Neutrophil (primary cell): Measurements from ENCODE around the gene TRIP10.

Source experiments
- H3K27ac ChIP-seq: fragments of 200-600 bp; sonication (generic); 2 replicates; pipeline ENCODE4 v1.5.1; 2016; ENCODE audit warnings: mild to moderate bottlenecking, moderate library complexity
- H3K27me3 ChIP-seq: fragments of 200-600 bp; sonication (generic); 2 replicates; pipeline ENCODE4 v1.6.0; 2016; ENCODE audit warnings: mild to moderate bottlenecking
- H3K36me3 ChIP-seq: fragments of 200-600 bp; sonication (generic); 2 replicates; pipeline ENCODE4 v1.5.1; 2017
- H3K4me1 ChIP-seq, 2 experiments: fragments of 200-600 bp in 1 of 2; sonication (generic) in 1 of 2; 1 replicate in 1 of 2; 2 replicates in 1 of 2; pipeline versions ENCODE4 v1.5.1 to v1.6.1; 2013 to 2016; ENCODE audit warnings: low read depth in 1 of 2, low read length in 1 of 2, mild to moderate bottlenecking in 1 of 2, moderate library complexity in 1 of 2; ENCODE audit not compliant: control insufficient read depth in 1 of 2, insufficient read depth in 1 of 2
- H3K4me3 ChIP-seq, 2 experiments: fragments of 200-600 bp in 1 of 2; sonication (generic) in 1 of 2; 1 replicate in 1 of 2; 2 replicates in 1 of 2; pipeline ENCODE4 v1.5.1; 2013 to 2016; ENCODE audit warnings: low read depth in 1 of 2, low read length in 1 of 2, mild to moderate bottlenecking in 1 of 2, moderate library complexity in 1 of 2
- H3K9me3 ChIP-seq: fragments of 200-600 bp; sonication (generic); 2 replicates; pipeline ENCODE4 v1.5.1; 2016
- TF ChIP-seq, protein P1 (sequence below): fragments of 200-600 bp; sonication (generic); IDR thresholded peaks from 2 replicates; pipeline ENCODE4 v1.5.1; 2016; ENCODE audit warnings: antibody characterized with exemption

Gene TRIP10

DNA sequence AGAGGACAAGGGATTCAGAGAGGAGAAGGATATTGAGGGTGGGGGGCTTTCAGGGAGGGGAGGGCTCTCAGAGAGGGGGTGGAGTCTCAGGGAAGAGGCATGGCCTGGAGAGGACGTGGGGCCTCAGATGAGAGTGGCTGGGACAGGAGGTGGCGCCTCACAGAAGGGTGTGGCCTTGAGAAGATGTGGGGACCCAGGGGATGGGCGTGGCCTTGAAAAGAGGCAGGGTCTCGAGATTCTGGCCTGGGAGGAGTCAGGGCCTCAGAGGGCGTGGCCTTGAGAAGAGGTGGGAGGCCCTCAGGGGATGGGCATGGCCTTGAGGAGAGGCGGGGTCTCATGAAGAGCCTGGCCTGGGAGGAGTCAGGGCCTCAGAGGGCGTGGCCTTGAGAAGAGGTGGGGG lies 45.8 kb upstream of the TRIP10 start:
- Histone ChIP-seq H3K27me3 (peaks cover 20% of the 10 kb centered on the region), H3K4me1 (no peaks in the 10 kb centered on the region), H3K9me3 (no peaks in the 10 kb centered on the region), H3K4me3 (no peak overlapping the region), H3K36me3 (no peaks in the 10 kb centered on the region), H3K27ac (no peak overlapping the region)
- TF ChIP-seq, protein P1, sequence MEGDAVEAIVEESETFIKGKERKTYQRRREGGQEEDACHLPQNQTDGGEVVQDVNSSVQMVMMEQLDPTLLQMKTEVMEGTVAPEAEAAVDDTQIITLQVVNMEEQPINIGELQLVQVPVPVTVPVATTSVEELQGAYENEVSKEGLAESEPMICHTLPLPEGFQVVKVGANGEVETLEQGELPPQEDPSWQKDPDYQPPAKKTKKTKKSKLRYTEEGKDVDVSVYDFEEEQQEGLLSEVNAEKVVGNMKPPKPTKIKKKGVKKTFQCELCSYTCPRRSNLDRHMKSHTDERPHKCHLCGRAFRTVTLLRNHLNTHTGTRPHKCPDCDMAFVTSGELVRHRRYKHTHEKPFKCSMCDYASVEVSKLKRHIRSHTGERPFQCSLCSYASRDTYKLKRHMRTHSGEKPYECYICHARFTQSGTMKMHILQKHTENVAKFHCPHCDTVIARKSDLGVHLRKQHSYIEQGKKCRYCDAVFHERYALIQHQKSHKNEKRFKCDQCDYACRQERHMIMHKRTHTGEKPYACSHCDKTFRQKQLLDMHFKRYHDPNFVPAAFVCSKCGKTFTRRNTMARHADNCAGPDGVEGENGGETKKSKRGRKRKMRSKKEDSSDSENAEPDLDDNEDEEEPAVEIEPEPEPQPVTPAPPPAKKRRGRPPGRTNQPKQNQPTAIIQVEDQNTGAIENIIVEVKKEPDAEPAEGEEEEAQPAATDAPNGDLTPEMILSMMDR = no peak

DNA sequence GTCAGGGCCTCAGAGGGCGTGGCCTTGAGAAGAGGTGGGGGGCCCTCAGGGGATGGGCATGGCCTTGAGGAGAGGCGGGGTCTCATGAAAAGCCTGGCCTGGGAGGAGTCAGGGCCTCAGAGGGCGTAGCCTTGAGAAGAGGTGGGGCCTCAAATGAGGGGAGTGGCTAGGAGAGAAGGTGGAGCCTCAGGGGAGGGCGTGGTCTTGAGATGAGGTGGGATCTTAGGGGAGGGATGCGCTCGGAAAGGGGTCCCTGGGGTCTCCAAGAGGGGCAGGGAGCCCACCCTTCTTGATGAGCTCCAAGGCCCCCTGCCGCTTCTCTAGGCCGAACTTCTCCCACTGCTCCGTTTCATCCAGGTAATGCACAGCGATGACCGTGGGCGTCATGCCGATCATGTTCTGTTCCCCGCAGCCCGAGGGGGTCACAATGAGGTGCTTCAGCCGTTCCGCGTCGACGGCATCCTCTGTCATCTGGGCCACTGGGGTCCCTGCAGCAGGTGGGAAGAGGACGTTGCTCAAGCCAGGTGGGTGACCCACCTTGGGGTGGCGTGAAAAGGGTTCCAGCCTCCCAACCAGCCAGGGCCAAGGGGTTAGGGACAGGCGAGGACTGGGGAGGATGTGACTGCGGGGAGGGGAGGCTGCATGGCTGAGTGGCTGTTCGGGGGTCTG lies 45.2 kb upstream of the TRIP10 start:
- H3K27ac ChIP-seq = no peak overlapping the region
- H3K4me1 ChIP-seq = no peaks in the 10 kb centered on the region
- H3K36me3 ChIP-seq = no peaks in the 10 kb centered on the region
- H3K9me3 ChIP-seq = no peaks in the 10 kb centered on the region
- H3K4me3 ChIP-seq = no peak overlapping the region
- TF ChIP-seq, protein P1 = no peak
- H3K27me3 ChIP-seq = peaks cover 21% of the 10 kb centered on the region

DNA sequence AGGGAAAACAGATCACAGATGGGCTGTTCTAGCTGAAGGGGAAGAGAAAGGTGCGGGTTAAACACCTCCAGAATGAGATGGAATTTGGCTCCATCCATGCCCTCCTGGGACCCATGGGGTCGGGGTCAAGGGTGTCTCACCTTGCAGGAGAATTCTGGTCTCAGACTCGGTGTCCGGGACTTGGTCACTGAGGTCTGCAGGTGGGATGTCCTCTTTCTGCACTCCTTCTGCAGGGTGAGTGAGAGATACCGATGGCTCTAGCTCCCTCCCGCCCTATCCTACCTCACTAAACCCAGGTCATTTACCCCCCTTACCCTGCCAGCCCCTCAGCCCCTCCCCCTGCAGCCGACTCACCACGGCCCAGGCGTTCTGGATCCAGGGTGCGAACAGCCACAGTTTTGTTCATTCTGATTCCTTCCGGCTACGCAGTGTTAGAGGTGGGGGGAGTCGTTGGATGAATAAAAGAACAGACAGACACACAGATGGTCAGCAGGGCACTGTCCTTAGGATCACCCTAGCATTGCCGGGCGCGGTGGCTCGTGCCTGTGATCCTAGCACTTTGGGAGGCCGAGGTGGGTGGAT lies 43.1 kb upstream of the TRIP10 start:
- Histone ChIP-seq H3K4me1 (no peaks in the 10 kb centered on the region), H3K4me3 (no peak overlapping the region), H3K27me3 (peaks cover 11% of the 10 kb centered on the region), H3K9me3 (no peaks in the 10 kb centered on the region), H3K36me3 (no peaks in the 10 kb centered on the region), H3K27ac (no peak overlapping the region)
- TF ChIP-seq, protein P1 = no peak

DNA sequence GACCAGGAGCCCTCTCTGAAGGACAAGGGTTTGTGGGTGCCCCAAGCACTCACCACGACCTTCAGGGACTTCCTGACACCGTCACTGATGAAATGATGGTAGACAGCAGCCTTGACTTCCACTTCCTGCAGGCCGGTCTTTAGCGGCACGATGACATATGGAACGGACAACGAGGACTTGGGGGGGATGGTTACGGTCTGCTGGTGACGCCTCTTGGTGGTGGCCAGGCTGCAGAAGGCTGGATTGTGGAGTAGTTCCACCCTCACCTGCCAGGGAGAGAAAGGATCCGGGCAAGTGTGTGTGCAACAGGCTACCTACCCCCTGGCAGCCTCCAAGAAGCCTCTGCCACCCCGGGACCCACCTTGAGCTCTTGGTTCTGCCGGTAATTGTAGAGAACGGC lies 42.2 kb upstream of the TRIP10 start:
- H3K27ac ChIP-seq = no peak overlapping the region
- no peaks in the 10 kb centered on the region for H3K4me1 ChIP-seq
- H3K27me3 ChIP-seq = peaks cover 21% of the 10 kb centered on the region
- H3K36me3 ChIP-seq = no peaks in the 10 kb centered on the region
- no peak overlapping the region for H3K4me3 ChIP-seq
- TF ChIP-seq, protein P1 = no peak
- no peaks in the 10 kb centered on the region for H3K9me3 ChIP-seq

DNA sequence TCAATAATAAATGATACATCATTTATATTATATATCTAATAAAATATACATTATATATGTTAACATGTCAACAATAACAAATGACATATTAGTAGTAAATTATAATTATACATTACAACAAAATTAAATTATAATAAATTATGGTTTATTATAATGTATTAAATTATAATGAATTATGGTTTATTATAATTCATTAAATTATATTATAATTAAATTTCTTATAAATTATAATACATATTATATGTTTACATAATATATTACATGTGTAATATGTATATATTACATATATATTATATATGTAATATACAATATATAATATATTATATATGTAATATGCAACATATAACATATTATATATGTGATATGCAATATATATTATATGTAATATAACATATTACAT lies 39.5 kb upstream of the TRIP10 start:
- no peak overlapping the region for H3K4me3 ChIP-seq
- H3K9me3 ChIP-seq = no peaks in the 10 kb centered on the region
- no peaks in the 10 kb centered on the region for H3K36me3 ChIP-seq
- H3K27me3 ChIP-seq = peaks cover 24% of the 10 kb centered on the region
- H3K4me1 ChIP-seq = no peaks in the 10 kb centered on the region
- TF ChIP-seq, protein P1 = no peak
- no peak overlapping the region for H3K27ac ChIP-seq
